Measurements from ENCODE around the gene POC1B.

POC1B gene

DNA sequence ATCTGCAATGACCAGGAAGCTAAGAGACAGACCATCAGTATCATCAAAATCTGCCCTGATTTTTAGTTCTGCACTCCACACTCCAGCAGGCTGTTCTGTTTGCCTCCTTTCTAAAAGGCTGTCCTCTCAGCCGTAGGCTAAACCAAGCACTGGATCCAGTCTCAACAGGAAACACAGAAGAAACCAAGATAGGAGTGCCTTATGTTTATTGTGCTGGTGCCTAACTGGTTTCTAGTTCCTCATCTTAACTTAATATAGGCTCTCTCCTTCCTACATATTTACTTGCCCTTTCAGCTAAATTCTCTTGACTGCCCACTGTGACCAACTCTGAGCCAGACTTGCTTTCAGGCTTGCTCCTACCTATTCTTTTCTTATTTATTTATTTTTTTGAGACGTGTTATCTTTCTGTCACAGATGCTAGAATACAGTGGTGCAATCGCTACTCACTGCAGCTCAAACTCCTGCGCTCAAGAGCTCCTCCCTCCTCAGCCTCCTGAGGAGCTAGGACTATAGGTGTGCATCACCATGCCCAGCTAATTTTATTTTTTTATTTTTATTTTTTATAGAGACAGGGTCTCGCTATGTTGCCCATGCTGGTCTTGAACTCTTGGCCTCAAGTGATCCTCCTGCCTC is 32.1 kb downstream of the POC1B start:
- DNase-seq: no peak

DNA sequence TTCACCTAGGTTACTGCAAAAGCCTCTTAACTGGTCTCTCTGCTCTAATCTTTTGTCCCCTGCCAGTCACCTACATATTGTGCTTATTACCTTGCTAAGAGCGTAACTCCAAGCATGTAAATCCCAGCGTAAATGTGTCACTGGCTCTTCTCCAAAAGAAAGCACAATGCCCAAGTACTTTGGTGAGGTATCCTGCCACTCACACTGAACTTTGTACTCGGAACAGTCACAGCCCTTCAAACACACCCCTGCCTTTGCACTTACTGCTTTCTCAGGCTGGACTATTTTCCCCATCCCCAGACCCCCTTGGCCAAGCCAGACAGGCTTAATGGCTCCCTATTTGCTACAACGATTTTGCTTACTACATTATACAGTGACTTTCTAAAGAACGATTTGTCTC is 33.0 kb downstream of the POC1B start:
- no peak for DNase-seq

DNA sequence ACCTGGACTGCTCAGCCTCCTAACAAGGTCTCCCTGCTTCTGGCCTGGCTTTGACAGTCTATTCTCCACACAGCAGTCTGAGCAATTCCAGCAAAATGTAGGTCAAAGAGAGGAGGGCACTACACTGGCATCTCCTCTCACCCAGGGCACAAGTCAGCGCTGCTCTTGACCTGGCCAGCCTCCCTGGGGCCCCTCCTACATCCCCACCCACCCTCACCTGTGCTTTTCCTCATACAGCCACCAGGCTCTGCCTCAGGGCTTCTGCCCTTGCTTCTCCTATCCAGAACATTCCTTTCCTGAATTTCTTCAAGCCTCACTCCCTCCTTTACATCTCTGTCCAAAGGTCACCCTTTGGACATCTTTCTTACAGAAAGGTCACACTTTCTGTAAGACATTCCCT is 34.9 kb downstream of the POC1B start:
- no peak for DNase-seq

DNA sequence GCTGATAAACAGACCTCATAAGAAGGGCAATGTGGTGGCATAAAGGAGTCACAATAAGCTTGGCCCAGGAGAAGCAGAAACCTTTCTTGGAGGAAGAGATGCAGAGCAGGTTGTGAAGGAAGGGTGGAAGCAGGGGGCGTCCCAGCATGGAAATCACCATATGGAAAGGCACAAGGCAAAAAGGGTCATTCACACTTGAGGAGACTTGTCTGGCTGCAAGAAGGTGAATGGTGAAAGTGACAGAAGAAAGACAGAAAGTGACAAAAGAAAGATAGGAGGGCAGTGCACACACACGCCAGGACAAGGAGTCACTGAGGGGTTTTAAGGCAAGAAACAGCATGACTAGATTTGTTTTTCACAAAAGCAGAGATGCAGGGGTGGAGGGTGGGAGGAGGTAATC is 39.6 kb downstream of the POC1B start:
- DNase-seq: no peak

DNA sequence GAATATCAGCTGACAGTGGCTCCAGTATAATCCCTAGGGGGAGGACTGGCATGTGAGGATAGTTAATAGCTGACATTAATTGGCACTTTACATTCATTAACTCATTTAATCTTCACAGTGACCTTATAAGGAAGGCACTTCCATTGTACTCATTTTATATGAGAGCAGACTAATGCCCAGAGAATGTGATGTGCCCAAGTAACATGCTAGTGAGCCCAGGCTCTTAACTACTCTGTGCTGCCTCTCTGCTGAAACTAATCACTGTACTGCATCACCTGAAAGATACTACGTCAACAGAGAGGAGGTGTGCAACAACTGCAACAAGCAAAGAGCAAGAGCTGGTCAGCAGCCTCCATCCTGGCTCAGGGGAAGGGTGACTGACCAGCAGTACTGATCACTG is 41.4 kb downstream of the POC1B start:
- no peak for DNase-seq

DNA sequence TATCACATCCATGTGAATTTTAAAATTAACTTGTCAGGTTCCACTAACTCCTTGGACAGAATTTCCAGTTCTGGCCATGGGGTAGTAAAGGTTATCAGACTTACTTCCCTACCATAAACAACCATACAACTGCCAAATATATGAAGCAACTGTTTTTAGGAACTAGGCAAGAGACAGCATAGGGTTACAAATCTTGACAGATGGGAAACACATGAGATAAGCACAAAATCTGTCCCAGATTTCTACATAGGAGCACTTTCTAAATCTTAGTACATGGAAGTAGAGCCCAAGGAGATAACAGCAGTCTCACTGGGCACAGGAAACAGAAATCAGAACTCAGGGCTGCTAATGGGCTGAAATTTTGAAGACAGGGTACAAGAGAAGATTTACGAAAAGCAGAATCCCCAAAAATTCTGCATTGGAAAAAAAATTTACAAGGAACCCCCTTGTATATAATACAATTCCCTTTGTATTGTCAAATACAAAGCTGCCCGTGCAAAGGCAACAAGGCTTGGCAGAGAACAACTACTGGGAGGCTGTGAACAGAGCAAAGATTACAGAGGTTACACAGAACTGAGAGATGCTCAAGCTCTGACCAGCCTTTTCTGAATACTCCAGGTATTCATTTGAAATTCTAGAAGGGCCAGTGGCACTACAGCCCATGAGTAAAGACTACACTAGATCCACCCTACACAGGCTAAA is 44.5 kb downstream of the POC1B start:
- no peak for DNase-seq

DNA sequence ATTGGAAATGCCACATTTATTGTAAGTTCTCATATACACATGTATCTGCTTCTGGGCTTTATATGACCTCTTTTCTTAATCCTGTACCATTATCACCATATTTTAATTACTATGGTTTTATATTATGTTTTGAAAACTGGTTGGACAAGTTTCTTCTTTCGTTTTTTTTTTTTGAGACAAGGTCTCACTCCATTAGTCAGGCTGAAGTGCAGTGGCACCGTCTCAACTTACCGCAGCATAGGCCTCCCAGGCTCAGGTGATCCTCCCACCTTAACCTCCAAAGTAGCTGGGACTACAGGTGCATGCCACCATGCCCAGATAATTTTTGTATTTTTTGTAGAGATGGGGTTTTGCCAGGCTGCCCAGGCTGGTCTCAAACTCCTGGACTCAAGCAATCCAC is 45.9 kb downstream of the POC1B start:
- DNase-seq: no peak

DNA sequence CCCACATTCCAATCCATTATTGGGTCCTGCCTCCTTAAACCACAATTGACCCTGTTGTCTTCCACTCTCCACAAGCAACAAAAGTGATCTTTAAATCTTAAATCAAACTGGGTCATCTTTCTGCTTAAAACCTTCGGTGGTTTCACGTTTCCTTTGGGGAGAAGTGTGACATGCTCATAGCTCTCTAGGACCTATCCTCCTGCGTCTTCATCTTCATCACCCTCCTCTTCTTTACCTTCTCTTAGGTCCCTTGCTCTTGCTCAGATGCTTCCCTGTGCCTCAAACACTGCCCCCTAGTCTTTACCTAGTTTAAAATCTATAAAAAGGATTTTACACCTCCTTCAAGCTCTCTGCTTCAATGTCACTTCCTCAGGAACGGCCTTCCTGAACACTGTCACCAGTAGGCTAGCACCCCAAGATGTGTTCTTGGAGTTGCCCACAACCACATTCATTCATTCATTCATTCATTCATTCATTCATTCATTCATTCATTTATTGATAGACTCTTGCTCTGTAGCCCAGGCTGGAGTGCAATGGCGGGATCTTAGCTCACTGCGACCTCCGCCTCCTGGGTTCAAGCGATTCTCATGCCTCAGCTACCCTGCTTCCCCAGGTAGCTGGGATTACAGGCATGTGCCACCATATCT is 48.1 kb downstream of the POC1B start:
- no peak for DNase-seq

DNA sequence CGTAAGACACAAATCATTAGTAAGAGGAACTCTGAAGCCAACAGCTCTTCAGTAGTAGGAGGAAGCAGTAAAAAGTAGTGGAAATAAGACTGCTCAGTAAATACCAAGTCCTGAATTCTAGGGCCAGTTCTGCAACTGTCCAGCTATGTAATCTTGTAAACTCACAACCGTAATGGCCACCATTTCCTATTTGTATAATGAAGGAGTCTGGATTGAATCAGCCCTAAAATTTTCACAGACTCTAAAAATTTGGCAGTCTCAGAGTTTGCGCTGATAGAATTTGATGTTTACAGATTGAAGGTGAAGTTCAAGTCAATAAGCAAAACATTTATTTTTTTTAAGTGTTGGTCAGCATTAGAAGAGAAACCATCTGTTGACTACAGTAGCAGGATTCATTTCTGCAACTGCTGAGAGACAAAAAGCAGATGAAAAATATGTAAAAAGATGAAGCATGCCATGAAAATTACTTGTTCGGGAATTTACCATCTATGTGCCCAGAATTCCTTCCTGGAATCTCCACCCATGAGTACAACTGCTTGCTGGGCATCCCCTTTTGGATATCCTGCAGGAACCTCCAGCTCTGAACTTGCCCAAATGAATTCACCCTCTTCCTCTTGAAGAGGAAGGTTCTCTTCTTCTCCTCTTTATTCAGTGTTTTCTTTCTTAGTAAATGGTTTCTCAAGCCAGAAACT is 48.8 kb downstream of the POC1B start:
- no peak for DNase-seq

DNA sequence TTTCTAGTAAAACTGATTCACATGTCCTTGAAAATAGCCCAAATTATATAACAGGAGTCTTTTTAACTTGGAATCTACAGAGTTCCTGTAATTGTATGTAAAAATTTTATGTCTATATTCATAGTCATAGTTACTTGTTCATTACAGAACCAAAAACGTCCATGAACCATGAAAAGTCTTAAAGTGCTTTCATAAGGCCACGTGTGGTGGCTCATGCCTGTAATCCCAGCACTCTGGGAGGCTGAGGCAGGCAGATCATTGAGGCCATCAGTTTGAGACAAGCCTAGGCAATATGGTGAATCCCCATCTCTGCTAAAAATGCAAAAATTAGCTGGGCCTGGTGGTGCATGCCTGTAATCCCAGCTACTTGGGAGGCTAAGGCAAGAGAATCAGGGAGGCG is 49.6 kb downstream of the POC1B start:
- DNase-seq: no peak

DNA sequence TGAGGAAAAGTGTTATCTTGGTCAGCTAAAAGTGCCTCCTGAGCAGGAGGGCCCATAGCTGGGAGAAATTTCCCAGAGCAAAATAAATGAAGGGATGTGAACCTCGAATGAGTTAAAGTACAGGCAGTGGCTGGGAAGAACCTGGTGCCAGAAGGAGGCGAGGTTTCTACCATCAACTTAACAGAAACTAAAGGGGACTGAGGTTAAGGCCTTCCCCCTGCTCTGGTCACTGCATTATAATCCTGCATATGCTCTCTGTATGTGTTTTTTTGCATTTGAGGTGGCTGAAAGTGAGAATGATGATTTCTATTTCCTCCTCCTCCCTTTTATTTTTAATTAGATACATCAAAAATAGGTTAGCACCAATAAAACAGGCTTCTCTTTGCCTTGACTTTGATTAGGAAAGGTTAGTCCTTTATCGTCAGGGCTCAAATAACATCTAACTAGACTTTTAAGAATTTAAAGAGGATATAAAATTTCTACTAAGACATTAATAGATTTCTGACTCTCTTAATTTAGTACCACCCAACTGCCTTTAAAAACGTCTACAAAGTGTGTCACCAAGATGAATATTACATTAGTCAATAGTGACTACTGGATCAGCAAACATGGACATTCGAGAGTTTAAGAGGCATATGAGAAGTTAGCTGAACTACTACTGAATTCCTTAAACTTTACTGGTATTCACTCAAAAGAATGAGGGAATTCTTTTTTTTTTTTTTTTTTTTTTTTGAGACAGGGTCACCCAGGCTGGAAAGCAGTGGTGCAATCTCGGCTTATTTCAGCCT is 50.5 kb downstream of the POC1B start:
- DNase-seq: no peak

DNA sequence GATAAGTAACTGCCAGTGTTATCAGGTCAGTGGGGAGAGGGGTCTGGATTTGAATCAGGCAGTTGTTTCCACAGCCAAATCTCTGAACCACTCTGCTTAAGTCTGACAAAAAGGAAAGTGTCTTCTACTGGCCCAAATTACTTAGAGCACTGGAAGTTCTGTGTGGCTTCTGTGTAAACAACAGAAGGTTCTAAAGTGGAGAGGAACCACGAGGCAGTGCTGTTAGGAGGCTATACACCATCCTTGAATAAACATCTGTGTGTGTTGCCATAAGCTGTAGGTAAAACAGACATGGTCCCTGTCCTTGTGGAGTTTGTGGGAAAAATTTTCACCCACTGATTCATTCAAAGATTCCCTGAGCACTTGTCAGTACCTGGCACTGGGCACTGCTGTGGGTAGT is 51.2 kb downstream of the POC1B start:
- no peak for DNase-seq

DNA sequence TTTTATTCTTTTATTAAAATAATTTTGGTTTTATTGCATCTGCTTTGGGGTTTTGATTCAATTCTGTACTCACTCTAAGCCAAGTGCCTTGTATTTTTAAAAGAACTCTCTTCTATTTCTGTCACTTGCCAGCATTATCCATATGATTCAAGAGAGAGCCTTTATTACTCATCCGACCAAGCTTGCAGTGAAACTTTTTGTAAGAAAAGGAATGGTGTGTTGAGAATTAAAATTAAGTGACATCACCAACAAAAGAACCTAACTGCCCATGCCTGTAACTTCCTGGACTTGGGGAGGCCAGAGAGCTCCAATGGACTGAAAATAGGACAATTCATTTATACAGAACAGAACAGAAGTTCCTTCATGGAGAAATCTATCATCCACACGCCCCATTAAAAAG is 53.3 kb downstream of the POC1B start:
- DNase-seq: no peak

DNA sequence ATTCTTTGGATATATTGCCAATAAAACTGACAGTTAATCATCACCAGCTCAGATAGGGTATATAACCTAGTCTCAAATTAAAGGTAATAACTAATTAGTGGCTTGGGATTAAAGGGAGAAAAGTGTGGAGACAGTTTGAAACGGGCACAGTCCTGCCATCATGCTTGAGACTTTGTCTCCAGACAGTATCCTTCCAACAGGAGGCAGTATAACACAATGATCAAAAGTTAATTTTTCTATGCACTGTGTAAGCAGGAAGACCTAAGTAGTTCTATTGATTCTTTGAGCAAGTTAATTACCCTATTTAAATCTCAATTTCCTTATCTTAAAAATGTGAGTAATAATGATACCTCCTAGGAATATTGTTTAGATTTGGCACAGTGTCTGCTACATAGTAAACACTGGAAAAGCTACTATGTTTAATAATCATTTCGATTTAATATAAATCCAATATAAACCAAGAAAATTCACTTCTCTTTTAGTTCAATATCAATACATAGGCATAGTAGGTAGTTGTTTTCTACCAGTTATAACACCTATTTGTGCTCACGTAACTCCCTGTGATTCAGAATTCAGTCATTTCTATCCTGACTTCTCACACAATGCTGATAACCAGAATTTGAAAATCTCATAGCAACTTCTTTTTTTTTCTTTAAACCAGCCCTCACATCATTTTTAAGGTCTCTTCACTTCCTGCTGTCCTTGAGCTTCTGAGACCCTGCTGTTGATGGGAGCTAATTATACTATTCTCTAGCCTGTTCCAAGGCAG is 54.9 kb downstream of the POC1B start:
- peak; percentile 16 for DNase-seq

DNA sequence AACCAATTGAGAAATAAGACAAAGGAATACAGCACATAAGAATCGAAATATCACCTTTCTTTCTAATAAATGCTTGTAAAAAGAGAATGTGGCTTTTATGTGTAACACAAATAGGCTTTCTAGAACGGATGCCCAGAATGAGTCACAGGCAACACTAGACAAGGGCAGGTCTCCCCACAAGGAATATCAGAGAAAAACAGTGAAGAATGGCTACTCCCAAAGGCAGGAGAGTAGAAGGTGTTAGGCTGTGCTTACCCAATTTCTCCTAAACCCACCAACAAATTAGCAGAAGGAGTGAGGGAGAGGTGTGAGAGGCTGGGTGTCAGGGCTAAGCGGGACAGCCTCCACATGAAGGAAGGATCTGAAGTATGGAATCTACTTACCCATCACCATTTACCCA is 56.5 kb downstream of the POC1B start:
- no peak for DNase-seq

DNA sequence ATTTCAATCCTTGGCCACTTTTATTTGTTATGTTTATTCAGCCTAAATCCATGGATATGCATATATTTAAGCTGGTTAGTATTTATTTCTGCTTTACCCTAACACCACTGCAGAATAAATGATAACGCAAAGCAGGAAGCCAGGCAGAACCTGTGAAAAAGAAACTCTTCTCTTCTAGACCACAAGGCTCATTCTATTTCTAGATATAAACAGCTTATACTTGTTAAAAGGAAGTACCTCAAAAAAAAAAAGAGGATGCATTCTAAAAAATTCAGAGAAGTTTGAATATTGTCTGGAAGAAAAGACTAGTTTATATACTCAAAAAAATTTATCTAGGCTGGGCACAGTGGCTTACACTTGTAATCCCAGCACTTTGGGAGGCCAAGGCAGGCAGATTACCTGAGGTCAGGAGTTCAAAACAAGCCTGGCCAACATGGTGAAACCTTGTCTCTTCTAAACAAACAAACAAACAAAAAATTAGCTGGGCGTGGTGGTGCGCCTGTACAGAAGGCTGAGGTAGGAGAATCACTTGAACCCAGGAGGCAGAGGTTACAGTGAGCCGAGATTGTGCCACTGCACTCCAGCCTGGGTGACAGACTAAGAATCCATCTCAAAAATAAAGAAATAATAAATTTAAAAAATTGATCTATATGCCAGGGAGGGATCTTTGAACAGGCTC is 57.1 kb downstream of the POC1B start:
- DNase-seq: no peak

DNA sequence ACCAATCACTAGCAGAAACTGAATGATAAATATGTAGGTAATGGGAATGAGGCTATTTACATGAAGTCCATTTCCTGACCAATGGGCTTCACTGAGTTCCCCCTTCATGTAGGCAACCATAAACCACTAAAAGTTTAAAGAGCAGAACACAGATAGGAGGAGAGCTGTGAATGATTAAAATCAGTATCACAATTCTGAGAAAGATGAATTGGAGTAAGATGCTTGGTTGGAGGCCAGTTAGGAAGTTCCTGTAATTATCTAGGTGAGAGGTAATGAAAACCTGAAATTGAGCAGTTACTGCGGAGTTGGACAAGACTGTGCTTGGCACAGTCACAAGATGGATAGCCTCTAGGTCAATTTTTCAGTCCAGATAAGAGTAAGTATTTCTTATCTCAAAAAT is 57.8 kb downstream of the POC1B start:
- no peak for DNase-seq

DNA sequence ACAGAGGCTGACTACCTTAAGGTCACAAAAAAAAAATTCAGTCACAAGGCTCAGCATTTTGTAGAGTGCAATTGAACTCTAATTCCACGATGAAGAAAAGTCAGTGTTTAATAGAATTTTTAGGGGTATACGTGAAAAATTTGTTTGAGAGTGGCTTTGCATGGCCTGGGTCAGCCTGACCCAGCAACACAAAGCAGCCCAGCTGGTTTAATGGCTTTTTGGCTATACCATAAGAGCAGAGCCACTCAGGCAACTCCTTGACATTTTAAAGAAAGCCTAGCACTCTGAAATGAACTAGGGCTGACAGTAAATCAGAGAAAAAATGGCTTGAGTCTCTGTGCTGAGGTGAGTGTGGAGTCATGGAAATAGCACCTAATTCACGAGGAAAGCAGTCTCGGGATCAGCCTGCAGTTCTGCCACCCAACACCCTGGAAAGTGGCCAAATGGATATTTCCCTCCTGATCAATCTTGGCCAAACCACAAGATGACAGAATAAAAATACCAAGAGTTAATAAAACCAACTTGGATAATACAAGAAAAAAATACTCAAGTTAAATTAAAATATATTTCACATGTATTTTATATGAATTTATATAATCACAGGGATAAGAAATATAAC is 60.8 kb downstream of the POC1B start:
- no peak for DNase-seq

DNA sequence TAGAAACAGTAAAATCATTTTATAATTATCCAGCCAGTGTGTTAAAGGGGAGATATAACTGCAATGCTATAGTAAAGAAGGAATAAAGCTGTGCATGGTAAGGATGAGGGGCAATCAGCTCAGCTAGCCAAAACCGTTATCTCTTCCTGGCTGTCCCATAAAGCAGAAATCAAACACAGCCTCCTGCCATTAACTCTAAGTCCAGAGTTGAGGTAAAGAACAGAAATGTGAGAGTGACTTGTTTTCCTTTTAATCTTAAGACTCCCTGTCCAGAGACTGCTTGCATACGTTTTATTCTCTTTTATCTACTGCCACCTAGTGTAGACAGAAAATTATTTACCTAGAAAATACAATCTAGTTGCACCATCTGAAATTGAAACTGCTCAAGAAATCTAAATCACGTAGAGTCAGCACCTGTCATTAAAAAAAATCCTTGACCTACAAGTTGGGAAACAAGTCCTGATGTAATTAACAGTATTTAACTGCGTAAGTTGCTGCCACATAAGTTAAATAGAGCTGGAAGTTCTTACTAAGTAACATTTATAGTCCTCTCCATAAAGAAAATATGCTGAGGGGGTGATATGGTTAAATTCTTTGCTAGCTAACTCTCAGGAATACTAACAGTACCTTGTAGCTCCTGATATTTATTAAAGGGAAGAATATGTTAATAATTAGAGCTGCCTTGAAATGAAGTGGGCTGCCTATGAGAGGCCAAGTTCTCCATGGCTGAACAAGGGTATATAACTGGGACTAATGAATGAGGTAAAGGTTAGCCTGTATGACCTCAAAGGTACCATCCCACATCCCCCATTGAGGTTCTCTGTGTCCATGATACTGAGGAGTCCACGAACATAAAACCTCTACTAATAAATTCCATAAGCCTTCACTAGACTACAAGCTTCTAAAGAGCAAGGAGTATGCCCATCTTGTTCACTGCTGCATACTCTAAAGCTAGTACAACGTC is 63.9 kb downstream of the POC1B start:
- peak; percentile 48 for DNase-seq

DNA sequence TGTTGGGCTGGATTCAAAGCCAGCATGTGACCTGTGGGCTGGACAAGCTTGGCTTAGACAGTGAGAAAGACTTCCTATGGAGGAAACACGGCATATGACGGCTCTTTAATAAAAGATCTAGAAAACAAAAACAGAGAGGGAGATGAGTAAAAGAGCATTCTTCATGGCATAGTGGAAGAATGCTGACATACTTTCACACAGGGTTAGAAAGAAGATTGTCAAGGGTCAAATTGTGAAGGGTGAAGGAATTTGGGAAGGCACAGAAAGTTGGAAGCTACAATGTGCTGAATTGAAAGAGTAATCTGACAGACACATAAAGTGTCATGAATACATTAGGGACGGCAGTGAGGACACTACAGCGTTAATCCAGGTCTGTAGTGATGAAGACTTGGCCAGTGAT is 64.7 kb downstream of the POC1B start:
- no peak for DNase-seq
